HG03060 (cell line): ENCODE measurements around the gene THAP8.
A peak's percentile ranks its signal among the peaks of the same experiment; 100 is the strongest.

Source experiments
- ATAC-seq: cut with Tn5 transposase; IDR thresholded peaks from one replicate; pipeline ENCODE4 v1.9.1; 2021; ENCODE audit warnings: low read depth, moderate number of reproducible peaks; ENCODE audit not compliant: unreplicated experiment

Gene THAP8

GRCh38 chr19:36054119-36054732 is at the start of gene THAP8:
Gene THAP8 (minus strand): TSS chr19:36054285. CDS start chr19:36054217, 68 bp downstream.
- peak; percentile 70 for ATAC-seq

DNA sequence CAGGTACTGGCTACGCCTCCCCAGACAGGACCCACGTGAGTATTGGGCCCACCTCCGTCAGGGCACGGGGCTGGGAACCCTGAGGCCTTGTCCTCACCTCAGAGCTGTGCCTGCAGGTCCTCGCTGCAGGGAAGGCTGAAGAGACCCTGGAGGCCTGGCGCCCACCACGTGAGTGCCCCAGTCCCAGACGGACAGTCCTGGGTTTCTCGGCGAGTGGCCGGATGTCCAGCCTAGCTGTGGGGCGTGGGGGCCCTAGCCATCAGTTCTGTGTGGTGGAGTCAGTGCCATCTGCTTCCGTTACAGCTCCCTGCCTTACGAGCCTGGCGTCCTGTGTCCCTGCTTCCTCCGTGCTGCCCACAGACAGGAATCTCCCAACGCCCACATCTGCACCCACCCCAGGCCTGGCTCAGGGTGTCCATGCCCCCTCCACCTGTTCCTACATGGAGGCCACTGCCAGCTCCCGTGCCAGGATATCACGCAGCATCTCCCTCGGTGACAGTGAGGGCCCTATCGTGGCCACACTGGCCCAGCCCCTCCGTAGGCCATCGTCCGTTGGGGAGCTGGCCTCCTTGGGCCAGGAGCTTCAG is 49.0 kb upstream of the THAP8 start:
- no peak for ATAC-seq

GRCh38 chr19:36101550-36102327 is 47.7 kb upstream of the THAP8 start:
- ATAC-seq, result no peak

DNA sequence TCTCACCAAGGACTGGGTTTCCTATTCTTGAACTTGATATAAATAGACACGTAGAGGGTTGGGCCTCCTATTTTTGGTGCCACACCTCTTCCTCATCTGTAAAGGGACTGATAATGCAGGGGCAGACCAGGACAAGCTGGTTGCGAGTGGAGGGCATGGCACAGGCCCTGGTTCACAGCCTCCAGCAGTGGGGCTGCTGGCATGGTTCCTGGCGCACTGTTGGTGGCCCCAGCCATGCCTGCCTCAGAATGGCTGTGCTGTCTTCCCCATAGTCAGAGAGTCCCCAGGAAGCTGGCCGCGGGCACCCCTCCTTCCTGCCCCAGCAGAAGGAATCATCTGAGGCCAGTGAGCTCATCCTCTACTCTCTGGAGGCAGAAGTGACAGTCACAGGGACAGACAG is 46.4 kb upstream of the THAP8 start:
- no peak for ATAC-seq

DNA sequence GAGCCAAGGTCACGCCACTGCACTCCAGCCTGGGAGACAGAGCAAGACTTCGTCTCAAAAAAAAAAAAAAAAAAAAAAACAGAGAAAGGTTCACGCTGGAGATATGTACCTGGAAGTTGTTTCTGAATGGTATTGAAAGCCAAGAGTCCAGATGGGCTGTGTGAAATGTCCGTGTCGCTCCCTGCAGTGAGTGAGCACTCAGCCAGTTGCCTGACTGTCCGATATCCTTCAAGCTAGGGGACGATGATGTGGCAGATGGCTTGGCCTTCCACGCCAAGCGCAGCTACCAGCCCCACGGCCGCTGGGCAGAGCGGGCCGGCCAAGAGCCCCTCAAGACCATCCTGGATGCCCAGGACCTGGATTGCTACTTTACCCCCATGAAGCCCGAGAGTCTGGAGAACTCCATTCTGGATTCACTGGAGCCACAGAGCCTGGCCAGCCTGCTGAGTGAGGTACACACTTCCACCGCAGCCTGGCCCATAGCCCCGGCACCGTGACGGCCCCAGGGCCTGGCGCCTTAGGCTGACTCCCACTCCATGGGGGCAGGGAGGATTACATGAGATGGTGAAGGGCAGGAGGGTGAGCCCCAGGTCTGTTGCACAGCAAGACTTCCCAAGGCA is 45.2 kb upstream of the THAP8 start:
- no peak for ATAC-seq

DNA sequence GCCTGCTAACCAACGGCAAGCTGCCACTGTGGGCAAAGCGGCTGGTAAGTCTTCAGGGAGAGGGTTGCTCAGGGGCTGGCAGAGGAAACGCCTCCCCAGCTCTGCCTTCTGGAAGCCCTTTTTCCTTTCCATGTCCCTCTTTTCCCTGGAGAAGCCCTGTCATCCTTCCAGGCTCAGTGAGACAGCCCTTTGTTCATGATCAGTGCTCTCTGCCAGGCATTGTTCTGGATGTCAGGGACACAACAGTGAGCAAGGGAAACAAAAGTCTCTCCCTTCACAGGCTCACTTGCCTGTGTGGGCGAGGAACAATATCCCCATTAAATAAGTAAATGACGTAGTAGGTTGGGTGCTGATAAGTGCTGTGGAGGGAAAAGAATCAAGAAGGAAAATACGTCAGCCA is 43.0 kb upstream of the THAP8 start:
- no peak for ATAC-seq

GRCh38 chr19:36093687-36094086 is 39.6 kb upstream of the THAP8 start:
- ATAC-seq, result no peak

DNA sequence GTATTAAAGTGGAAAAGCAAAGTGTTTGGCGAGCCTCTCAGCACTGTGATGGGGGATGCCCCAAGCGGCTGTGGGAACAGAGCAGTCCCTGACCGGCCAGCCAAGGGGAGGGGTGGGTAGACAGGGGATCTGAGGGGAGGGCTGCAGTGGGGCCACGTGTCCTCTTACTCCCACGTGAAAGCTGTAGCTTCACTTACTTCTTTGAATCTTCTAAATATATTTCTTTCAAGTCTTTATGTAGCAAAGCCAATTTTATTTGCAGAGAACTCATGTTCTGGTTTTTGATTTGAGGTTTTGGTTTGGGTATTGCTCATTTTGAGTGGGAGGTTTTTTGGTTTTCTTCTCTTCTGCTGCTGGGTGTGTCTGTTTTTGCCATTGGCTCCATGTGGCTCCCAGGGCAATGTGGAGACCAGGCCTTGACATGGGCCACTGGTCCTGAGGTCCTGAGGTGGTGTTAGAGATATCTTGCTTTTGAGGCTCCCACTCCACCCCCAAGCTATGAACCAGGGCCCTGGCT is 39.1 kb upstream of the THAP8 start:
- no peak for ATAC-seq

- ATAC-seq, result no peak
Measured at GRCh38 chr19:36092566-36092965, 38.5 kb upstream of the THAP8 start.

DNA sequence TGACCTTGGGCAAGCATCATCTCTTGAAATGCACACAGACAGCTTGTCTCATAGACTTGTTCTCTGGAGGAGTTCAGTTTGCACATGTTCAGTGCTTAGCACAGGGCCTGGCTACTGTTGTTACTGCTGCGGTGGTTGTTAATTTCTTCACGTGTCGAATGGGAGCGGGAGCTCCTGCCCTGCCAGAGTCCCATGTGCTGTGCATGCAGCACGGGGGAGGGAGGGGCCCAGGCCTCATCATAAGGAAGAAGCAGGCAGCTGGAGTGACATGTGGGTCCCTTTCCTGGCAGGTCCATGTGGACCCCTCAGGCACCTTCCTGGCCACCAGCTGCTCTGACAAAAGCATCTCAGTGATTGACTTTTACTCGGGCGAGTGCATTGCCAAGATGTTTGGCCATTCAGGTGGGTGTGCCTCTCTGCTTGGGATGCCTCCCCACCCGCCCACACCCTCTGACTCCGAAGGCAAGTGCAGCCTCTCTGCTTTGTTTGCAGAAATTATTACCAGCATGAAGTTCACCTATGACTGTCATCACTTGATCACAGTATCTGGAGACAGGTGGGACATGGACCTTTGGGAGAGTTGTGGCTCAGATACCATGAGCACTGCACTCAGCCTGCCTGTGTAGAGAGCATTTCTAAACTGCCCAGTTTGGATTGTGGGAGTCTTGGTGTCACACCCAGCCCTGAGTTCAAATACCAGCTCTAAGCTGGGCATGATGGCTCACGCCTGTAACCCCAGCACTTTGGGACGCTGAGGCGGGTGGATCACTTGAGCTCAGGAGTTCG is 37.0 kb upstream of the THAP8 start:
- no peak for ATAC-seq

DNA sequence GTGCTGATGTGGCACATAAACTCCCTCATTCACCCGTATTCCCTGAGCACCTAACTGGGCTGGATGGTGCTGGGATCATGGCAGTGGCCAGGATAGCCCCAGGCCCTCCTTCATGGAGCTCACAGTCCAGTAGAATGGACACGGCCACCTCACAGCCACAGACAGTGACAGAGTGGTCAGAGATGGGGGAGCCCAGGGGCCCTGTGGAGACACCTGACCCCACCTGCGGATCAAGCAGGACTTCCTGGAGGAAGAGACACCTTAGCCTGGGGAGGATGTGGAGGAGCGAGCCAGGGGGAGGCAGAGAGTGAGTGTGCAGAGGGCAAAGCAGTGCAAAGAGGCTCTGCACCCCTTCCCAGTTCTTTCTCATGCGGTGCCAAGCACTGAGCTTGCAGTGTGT is 35.8 kb upstream of the THAP8 start:
- ATAC-seq, result no peak

DNA sequence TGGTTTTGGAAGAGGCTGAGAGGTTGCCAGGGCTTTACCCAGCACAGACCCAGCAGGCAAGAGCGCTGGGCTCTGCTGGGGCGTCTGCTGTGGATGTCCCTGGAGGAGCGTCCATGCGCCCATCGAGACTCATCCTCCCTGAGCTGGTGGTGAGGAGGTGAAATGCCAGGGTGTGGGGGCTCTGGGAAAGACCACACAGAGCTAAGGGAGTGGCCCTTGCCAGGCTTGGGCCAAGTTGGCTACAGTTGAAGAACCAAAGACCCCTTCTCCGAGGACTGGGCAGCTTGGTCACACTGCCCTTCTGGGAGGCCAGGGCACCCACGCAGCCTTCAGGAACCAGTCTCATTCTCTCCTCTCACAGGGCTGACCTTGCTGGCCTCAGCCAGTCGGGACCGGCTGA is 32.2 kb upstream of the THAP8 start:
- no peak for ATAC-seq

GRCh38 chr19:36084231-36085009 is 30.3 kb upstream of the THAP8 start:
- ATAC-seq, result no peak

- no peak for ATAC-seq
Measured at GRCh38 chr19:36082916-36083315, 28.8 kb upstream of the THAP8 start.

GRCh38 chr19:36081894-36082293 is 27.8 kb upstream of the THAP8 start:
- no peak for ATAC-seq

DNA sequence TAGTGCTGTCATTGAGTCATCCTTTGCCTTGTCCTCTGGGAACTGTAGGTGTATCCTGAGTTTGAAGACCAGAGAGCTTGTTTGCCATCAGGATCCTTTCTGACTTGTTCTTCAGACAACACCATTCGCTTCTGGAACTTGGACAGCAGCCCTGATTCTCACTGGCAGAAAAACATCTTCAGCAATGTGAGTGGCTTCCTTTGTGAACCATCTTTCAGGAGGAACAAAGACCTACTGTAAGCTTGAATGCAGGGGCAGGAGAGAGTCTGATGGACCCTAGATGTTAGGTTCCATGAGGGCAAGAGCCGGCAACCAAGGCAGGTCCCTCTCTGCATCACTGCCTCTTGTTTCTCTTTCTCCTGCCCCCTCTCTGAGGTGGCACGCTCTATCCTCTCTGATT is 27.3 kb upstream of the THAP8 start:
- ATAC-seq, result no peak

DNA sequence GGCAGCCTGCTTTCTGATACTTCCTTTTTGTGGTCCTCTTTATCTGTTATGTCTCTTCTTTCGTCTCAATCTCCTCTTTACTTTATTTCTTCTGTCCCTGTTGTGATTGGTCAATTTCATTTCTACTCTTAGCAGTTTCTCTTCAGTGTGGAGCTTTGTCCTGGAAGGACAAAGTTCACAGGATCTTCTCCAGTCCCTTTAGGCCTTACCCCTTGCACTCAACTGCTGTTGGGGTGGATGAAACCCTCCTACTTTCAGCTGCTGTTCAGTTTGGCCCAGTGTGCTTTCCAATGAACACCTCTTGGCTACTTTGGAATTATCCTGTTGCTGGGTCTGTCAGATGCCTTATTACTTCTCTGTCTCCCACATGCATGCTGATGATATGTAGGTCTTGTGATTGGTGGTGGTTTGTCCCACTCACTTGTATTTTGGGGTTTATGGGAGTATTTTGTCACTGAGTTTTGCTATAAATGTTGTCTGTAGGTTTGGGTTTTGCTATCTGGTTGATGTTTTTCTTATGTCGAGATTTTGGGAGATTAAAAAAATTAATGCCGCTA is 25.4 kb upstream of the THAP8 start:
- no peak for ATAC-seq

- ATAC-seq, result no peak
Measured at GRCh38 chr19:36073121-36073876, 19.2 kb upstream of the THAP8 start.

DNA sequence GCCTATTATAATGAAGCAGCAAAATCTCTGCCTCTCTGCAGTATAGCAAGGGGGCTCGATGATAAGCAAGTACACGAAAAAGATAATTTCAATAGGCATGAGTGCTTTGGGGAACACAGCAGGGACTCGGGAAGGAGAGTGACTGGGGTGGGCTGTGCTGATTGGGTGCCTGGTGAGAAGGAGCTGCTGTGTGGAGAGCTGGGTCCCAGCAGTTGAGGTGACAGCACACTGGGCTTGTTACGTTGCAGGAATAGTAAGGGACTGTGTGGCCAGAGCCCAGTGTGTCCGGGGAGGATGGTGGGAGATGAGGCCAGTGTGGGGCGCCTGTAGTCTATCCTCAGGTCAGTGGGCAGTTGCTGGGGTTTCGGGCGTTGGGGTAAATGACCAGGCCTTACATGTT is 18.0 kb upstream of the THAP8 start:
- ATAC-seq, result no peak
